DND-41 (cell line): ENCODE data around the gene DPF3.

Experiments
- ATAC-seq: fragments of 200-7000 bp; cut with Tn5 transposase; 3 replicates; pipeline ENCODE4 v1.9.1; 2021; ENCODE audit warnings: low read depth; ENCODE audit not compliant: insufficient read depth
- DNase-seq: peaks from one replicate; pipeline ENCODE4 v3.0.0-alpha.2; 2020
- H2AFZ ChIP-seq: 2 replicates; pipeline ENCODE4 v1.6.0; 2012; ENCODE audit warnings: low read depth, low read length
- H3K27ac ChIP-seq: 2 replicates; pipeline ENCODE4 v1.5.1; 2012; ENCODE audit warnings: low read length, inconsistent platforms
- H3K27me3 ChIP-seq: fragments of 200-600 bp; sonication (generic); 2 replicates; pipeline ENCODE4 v1.6.0; 2012; ENCODE audit warnings: low read length, mild to moderate bottlenecking, inconsistent platforms; ENCODE audit not compliant: insufficient read depth, poor library complexity
- H3K36me3 ChIP-seq: 2 replicates; pipeline ENCODE4 v1.5.1; 2012; ENCODE audit warnings: low read length, inconsistent platforms; ENCODE audit not compliant: insufficient read depth
- H3K4me1 ChIP-seq: 2 replicates; pipeline ENCODE4 v1.5.1; 2012; ENCODE audit warnings: mild to moderate bottlenecking, low read length; ENCODE audit not compliant: insufficient read depth
- H3K4me2 ChIP-seq: 2 replicates; pipeline ENCODE4 v1.6.0; 2012; ENCODE audit warnings: mild to moderate bottlenecking, moderate library complexity, low read length, inconsistent platforms; ENCODE audit not compliant: insufficient read depth
- H3K4me3 ChIP-seq, 2 experiments: fragments of 200-600 bp in 1 of 2; shearing (Covaris generic) in 1 of 2; 2 replicates each; pipeline ENCODE4 v1.5.1; 2012 to 2016; ENCODE audit warnings: inconsistent platforms in 2 of 2, low read length in 2 of 2, mild to moderate bottlenecking in 2 of 2, low read depth in 1 of 2, moderate library complexity in 1 of 2
- H3K79me2 ChIP-seq: 2 replicates; pipeline ENCODE4 v1.6.0; 2012; ENCODE audit warnings: low read length, inconsistent platforms; ENCODE audit not compliant: insufficient read depth
- H3K9ac ChIP-seq: 2 replicates; pipeline ENCODE4 v1.6.0; 2012; ENCODE audit warnings: low read depth, mild to moderate bottlenecking, inconsistent platforms, low read length, moderate library complexity
- H3K9me3 ChIP-seq: 2 replicates; pipeline ENCODE4 v1.5.1; 2012; ENCODE audit warnings: low read length, moderate library complexity, mild to moderate bottlenecking, inconsistent platforms; ENCODE audit not compliant: insufficient read depth, severe bottlenecking
- H4K20me1 ChIP-seq: 2 replicates; pipeline ENCODE4 v1.6.0; 2012; ENCODE audit warnings: low read length; ENCODE audit not compliant: insufficient read depth
- EZH2 ChIP-seq: IDR thresholded peaks from 3 replicates; pipeline ENCODE4 v1.6.1; 2012; ENCODE audit warnings: borderline replicate concordance, low read depth, mild to moderate bottlenecking, moderate library complexity, low read length, inconsistent platforms; ENCODE audit not compliant: severe bottlenecking
- TF ChIP-seq, protein P1 (sequence below): IDR thresholded peaks from 2 replicates; pipeline ENCODE4 v1.5.1; 2012; ENCODE audit warnings: borderline replicate concordance, low read length, moderate library complexity, mild to moderate bottlenecking; ENCODE audit not compliant: poor library complexity, severe bottlenecking; ENCODE audit errors: extremely low read depth

The DPF3 gene

GRCh38 chr14:72625689-72626088, 268.2 kb downstream of the DPF3 start:
- TF ChIP-seq, protein P1, sequence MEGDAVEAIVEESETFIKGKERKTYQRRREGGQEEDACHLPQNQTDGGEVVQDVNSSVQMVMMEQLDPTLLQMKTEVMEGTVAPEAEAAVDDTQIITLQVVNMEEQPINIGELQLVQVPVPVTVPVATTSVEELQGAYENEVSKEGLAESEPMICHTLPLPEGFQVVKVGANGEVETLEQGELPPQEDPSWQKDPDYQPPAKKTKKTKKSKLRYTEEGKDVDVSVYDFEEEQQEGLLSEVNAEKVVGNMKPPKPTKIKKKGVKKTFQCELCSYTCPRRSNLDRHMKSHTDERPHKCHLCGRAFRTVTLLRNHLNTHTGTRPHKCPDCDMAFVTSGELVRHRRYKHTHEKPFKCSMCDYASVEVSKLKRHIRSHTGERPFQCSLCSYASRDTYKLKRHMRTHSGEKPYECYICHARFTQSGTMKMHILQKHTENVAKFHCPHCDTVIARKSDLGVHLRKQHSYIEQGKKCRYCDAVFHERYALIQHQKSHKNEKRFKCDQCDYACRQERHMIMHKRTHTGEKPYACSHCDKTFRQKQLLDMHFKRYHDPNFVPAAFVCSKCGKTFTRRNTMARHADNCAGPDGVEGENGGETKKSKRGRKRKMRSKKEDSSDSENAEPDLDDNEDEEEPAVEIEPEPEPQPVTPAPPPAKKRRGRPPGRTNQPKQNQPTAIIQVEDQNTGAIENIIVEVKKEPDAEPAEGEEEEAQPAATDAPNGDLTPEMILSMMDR, result no peak
- TF ChIP-seq EZH2, result no peak
- H2AFZ ChIP-seq, result no peak overlapping the region
- no peak overlapping the region for H3K9ac ChIP-seq
- no peak overlapping the region for H3K27ac ChIP-seq
- H4K20me1 ChIP-seq, result no peaks in the 10 kb centered on the region
- no peak overlapping the region for H3K4me2 ChIP-seq
- no peaks in the 10 kb centered on the region for H3K79me2 ChIP-seq
- no peak for DNase-seq
- H3K4me1 ChIP-seq, result no peaks in the 10 kb centered on the region
- H3K9me3 ChIP-seq, result no peaks in the 10 kb centered on the region
- H3K36me3 ChIP-seq, result no peaks in the 10 kb centered on the region
- no peak for ATAC-seq
- no peaks in the 10 kb centered on the region for H3K27me3 ChIP-seq
- H3K4me3 ChIP-seq, result no peak overlapping the region

- no peaks in the 10 kb centered on the region for H3K4me1 ChIP-seq
- H3K79me2 ChIP-seq, result no peaks in the 10 kb centered on the region
- no peak for DNase-seq
- H3K4me2 ChIP-seq, result no peak overlapping the region
- H3K27ac ChIP-seq, result no peak overlapping the region
- no peak overlapping the region for H3K9ac ChIP-seq
- TF ChIP-seq EZH2, result no peak
- TF ChIP-seq, protein P1, result no peak
- H3K9me3 ChIP-seq, result no peaks in the 10 kb centered on the region
- H3K36me3 ChIP-seq, result no peaks in the 10 kb centered on the region
- H3K4me3 ChIP-seq, result no peak overlapping the region
- H4K20me1 ChIP-seq, result no peaks in the 10 kb centered on the region
- H2AFZ ChIP-seq, result no peak overlapping the region
- ATAC-seq, result no peak
- H3K27me3 ChIP-seq, result no peaks in the 10 kb centered on the region
Measured at GRCh38 chr14:72621387-72622065, 272.4 kb downstream of the DPF3 start.

DNA sequence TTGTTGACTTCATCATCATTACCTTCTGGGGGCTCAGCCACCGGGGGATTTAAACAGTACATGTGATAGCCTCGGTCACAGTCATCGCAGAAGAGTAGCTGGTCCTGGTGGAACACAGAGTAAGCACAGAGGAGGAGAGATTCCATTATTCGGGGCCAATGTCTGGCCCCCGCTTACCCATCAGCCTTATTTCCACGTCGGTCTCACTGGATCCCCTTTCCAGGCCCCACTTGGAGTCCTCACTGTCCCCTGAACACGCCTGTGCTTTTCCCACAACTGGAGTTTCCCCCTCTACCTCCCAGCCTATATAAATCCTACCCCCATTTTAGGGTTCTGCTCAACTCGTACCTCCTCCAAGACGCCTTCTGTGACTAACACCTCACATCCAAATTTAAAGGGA, 274.0 kb downstream of the DPF3 start:
- no peaks in the 10 kb centered on the region for H4K20me1 ChIP-seq

More for the DNA sequence above, 274.0 kb downstream of the DPF3 start:
- H3K79me2 ChIP-seq, result no peaks in the 10 kb centered on the region
- TF ChIP-seq EZH2, result no peak
- TF ChIP-seq, protein P1, result no peak
- no peak overlapping the region for H3K4me3 ChIP-seq
- H3K4me1 ChIP-seq, result peaks cover 6% of the 10 kb centered on the region
- DNase-seq (no peak), ATAC-seq (no peak)
- no peak overlapping the region for H2AFZ ChIP-seq
- H3K27ac ChIP-seq, result no peak overlapping the region
- no peaks in the 10 kb centered on the region for H3K27me3 ChIP-seq
- H3K36me3 ChIP-seq, result no peaks in the 10 kb centered on the region
- no peaks in the 10 kb centered on the region for H3K9me3 ChIP-seq
- no peak overlapping the region for H3K4me2 ChIP-seq
- no peak overlapping the region for H3K9ac ChIP-seq
